Measurements from ENCODE around the gene HOXB4. TPM values are rescaled to one million over a fixed set of nuclear protein-coding genes. Genes with fewer than 3 reads are reported as not detected.

HOXB4 gene
- total RNA-seq, 2 experiments from 2014 or later: 7.4 to 8.9 TPM

DNA sequence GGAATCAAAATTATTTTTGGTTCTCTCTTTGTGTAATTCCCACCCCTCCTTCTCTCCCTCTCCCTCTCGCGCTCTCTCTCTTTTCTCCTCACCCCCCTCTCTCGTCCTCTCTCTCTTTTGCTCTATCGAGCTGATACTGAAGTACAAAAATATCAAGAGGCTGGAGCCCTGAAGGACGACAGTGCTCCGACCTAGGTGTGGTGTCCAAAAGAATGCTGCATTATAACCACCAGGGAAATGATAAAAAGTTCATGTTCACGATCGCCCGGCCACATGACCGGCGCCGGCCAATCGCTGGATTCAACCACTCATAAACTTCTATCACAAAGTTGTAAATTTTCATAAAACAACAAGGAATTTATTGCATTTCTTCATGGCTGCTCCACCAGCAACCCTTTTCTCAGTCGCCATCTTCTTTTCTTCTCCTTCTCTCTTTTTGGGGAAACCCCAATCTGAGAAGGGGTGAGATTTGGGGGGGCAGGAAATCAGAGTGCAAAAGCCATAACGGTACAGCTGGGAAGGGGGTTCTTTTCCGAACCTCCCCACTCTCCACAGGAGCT lies 26.7 kb upstream of the HOXB4 start, which contains the start of gene HOXB6:
TSS of gene HOXB6 (minus strand) at position 217 of the 560 bp plus-strand sequence. CDS start 6,836 bp downstream, outside the sequence.
- POLR2A ChIA-PET: no interaction called here
- Histone ChIP-seq H2AFZ (ENCODE audit: low read length) (no peak within 1 kb of the TSS), H3K4me2 (ENCODE audit: low read length) (no peak within 1 kb of the TSS)

DNA sequence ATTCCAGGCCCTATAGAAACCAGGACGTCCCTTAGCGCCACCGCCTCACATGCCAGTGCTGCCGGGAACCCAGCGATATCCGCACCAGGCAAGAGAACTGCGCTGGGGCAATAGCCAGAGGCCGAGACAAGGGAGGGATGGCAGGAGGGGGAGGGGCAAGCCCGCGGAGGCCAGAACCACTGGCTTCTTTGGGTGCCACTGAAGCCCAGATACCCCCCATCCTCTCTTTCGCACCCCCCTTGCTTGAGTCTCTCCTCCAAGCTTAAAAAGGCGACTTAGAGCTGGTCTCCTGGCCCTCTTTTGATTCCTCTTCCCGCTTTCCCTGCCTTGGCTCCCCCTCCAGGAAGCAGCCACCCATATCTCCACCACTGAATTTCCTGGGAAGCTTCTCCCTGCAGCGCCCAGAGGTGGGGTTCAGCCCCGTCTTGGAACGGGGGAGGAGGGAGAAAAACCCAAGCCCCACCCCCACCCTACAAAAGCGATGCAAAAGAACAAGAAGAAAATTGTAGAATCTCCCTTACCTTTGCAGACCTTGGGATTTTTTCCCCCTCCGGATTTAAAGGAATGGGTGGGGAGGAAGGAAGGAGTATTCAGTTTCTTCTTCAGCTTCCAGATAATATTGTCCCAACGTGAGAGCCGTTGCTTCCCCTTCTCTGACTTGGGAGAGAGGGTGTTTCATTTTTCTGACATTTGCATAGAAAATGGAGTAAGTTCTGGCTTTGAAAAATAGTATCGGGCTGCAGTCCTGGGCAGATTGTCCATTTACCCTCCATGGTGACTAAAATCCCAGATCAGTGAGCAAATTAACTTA lies 26.0 kb upstream of the HOXB4 start:
- intact Hi-C loops (cut with micrococcal nuclease; ENCODE audit: unreplicated experiment): no loop called here
- Histone ChIP-seq H3K4me2 (ENCODE audit: low read length) (no peak overlapping the region), H3K27ac (ENCODE audit: low read depth, low read length, poor library complexity, severe bottlenecking) (no peak overlapping the region), H3K4me1 (ENCODE audit: insufficient read depth, low read length, poor library complexity, severe bottlenecking) (peaks cover 5% of the 10 kb centered on the region), H3K4me3 (ENCODE audit: low read depth, low read length, poor library complexity, severe bottlenecking) (no peak overlapping the region), H3K36me3 (ENCODE audit: insufficient read depth, low read length) (no peaks in the 10 kb centered on the region), H2AFZ (ENCODE audit: low read length) (no peak overlapping the region), H3K9me3 (ENCODE audit: low read length) (no peaks in the 10 kb centered on the region), H4K20me1 (ENCODE audit: insufficient read depth, low read length) (no peaks in the 10 kb centered on the region), H3K79me2 (ENCODE audit: insufficient read depth, low read depth, low read length) (no peaks in the 10 kb centered on the region), H3K9me2 (ENCODE audit: insufficient read depth, low read length) (no peaks in the 10 kb centered on the region)
- no peak for TF ChIP-seq EZH2phosphoT487 (IDR thresholded peaks at IDR 0.05; ENCODE audit: borderline replicate concordance, low read depth, low read length)
- TF ChIP-seq, protein P1, sequence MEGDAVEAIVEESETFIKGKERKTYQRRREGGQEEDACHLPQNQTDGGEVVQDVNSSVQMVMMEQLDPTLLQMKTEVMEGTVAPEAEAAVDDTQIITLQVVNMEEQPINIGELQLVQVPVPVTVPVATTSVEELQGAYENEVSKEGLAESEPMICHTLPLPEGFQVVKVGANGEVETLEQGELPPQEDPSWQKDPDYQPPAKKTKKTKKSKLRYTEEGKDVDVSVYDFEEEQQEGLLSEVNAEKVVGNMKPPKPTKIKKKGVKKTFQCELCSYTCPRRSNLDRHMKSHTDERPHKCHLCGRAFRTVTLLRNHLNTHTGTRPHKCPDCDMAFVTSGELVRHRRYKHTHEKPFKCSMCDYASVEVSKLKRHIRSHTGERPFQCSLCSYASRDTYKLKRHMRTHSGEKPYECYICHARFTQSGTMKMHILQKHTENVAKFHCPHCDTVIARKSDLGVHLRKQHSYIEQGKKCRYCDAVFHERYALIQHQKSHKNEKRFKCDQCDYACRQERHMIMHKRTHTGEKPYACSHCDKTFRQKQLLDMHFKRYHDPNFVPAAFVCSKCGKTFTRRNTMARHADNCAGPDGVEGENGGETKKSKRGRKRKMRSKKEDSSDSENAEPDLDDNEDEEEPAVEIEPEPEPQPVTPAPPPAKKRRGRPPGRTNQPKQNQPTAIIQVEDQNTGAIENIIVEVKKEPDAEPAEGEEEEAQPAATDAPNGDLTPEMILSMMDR (conservative IDR thresholded peaks at IDR 0.05; ENCODE audit: low read length): no peak
- no peak for DNase-seq (ENCODE audit: low spot score)
- ChIA-PET CTCF (ENCODE audit: unreplicated experiment) (interaction anchor here (0.6 kb wide), 1 partner anchor 926 kb away, joined by 3 read pairs; no protein-coding TSS in a partner anchor), POLR2A (no interaction called here)
- no TSS peak for BruUV-seq (replicated peaks)

More for the DNA sequence above, 26.7 kb upstream of the HOXB4 start, which contains the start of gene HOXB6:
- no peak for DNase-seq (ENCODE audit: low spot score)
- no peak within 1 kb of the TSS for H3K4me3 ChIP-seq (ENCODE audit: low read depth, low read length, poor library complexity, severe bottlenecking)
- intact Hi-C loops (cut with micrococcal nuclease; ENCODE audit: unreplicated experiment): no loop called here
- TF ChIP-seq EZH2phosphoT487 (IDR thresholded peaks at IDR 0.05; ENCODE audit: borderline replicate concordance, low read depth, low read length): no peak
- TF ChIP-seq, protein P1 (conservative IDR thresholded peaks at IDR 0.05; ENCODE audit: low read length): no peak
- H4K20me1 ChIP-seq (ENCODE audit: insufficient read depth, low read length): no peaks in the 10 kb centered on the region
- BruUV-seq (replicated peaks): no TSS peak
- H3K36me3 ChIP-seq (ENCODE audit: insufficient read depth, low read length): no peaks in the 10 kb centered on the region
- CTCF ChIA-PET (ENCODE audit: unreplicated experiment): interaction anchor here (0.6 kb wide), 2 partner anchors 31 to 927 kb away, joined by 3 read pairs; no protein-coding TSS in a partner anchor
- no peaks in the 10 kb centered on the region for H3K9me2 ChIP-seq (ENCODE audit: insufficient read depth, low read length)
- peaks cover 12% of the 10 kb centered on the region for H3K4me1 ChIP-seq (ENCODE audit: insufficient read depth, low read length, poor library complexity, severe bottlenecking)
- no peaks in the 10 kb centered on the region for H3K9me3 ChIP-seq (ENCODE audit: low read length)
- no peaks in the 10 kb centered on the region for H3K79me2 ChIP-seq (ENCODE audit: insufficient read depth, low read depth, low read length)
- H3K27ac ChIP-seq (ENCODE audit: low read depth, low read length, poor library complexity, severe bottlenecking): no peak within 1 kb of the TSS

All from OCI-LY7 (cell line).